SK-N-SH (cell line): Measurements from ENCODE around the gene DDX54. TPM values are rescaled to one million over a fixed set of nuclear protein-coding genes. Genes with fewer than 3 reads are reported as not detected.

ENCODE experiments used
- CTCF ChIA-PET: fragments of 300-600, 350-600 bp; formaldehyde crosslinking; extraction: SDS; loops from one replicate; lab custom pipeline; 2021; lab: Yijun Ruan, JAX
- POLR2A ChIA-PET: fragments of 350-600 bp; sonication (Branson Sonifier 250); formaldehyde crosslinking; extraction: SDS; loops from one replicate; lab custom pipeline; 2020; ENCODE audit warnings: antibody characterized with exemption, inconsistent platforms; lab: Yijun Ruan, JAX
- DNase-seq: peaks from one replicate; pipeline ENCODE4 v3.0.0; 2012
- H2AFZ ChIP-seq: fragments of 200-600 bp; sonication (generic); 2 replicates; pipeline ENCODE4 v1.8.1; 2016; ENCODE audit warnings: antibody characterized with exemption, mild to moderate bottlenecking, low read depth
- H3F3A ChIP-seq: fragments of 200-600 bp; sonication (generic); replicated peaks from 2 replicates; pipeline ENCODE3; 2016; ENCODE audit warnings: antibody characterized with exemption, mild to moderate bottlenecking; ENCODE audit not compliant: insufficient read depth
- H3K27ac ChIP-seq, 2 experiments: fragments of 200-500 bp in 1 of 2; fragments of 200-600 bp in 1 of 2; sonication (Bioruptor generic) in 1 of 2; sonication (generic), shearing (Covaris generic) in 1 of 2; 2 replicates each; pipeline versions ENCODE4 v1.5.1 to v1.6.1; 2014 to 2016; ENCODE audit warnings: low read depth in 2 of 2, inconsistent platforms in 1 of 2, low read length in 1 of 2, mild to moderate bottlenecking in 1 of 2, mixed read lengths in 1 of 2
- H3K27me3 ChIP-seq: fragments of 200-600 bp; sonication (generic), shearing (Covaris generic); 2 replicates; pipeline ENCODE4 v1.6.1; 2016; ENCODE audit warnings: mixed run types; ENCODE audit not compliant: insufficient read depth
- H3K36me3 ChIP-seq, 2 experiments: fragments of 200-500 bp in 1 of 2; fragments of 200-600 bp in 1 of 2; sonication (Bioruptor generic) in 1 of 2; sonication (generic) in 1 of 2; replicated peaks in 1 of 2; 2 replicates each; pipeline versions ENCODE3 to v1.5.1; 2014 to 2016; ENCODE audit warnings: low read length in 1 of 2, mild to moderate bottlenecking in 1 of 2; ENCODE audit not compliant: insufficient read depth in 2 of 2, control insufficient read depth in 1 of 2
- H3K4me1 ChIP-seq, 2 experiments: fragments of 200-500 bp in 1 of 2; fragments of 200-600 bp in 1 of 2; sonication (Bioruptor generic) in 1 of 2; sonication (generic), shearing (Covaris generic) in 1 of 2; 2 replicates each; pipeline versions ENCODE4 v1.5.1 to v1.6.1; 2014 to 2016; ENCODE audit warnings: low read depth in 1 of 2, low read length in 1 of 2, mixed run types in 1 of 2; ENCODE audit not compliant: insufficient read depth in 2 of 2, control insufficient read depth in 1 of 2
- H3K4me2 ChIP-seq: fragments of 200-600 bp; sonication (generic), shearing (Covaris generic); 2 replicates; pipeline ENCODE4 v1.6.1; 2017; ENCODE audit warnings: mixed run types
- H3K4me3 ChIP-seq, 2 experiments: fragments of 200-500 bp in 1 of 2; fragments of 200-600 bp in 1 of 2; sonication (Bioruptor generic) in 1 of 2; sonication (generic), shearing (Covaris generic) in 1 of 2; 2 replicates each; pipeline versions ENCODE4 v1.5.1 to v1.8.1; 2014 to 2016; ENCODE audit warnings: low read depth in 2 of 2, inconsistent platforms in 1 of 2, low read length in 1 of 2, mild to moderate bottlenecking in 1 of 2, mixed read lengths in 1 of 2, moderate library complexity in 1 of 2
- H3K79me2 ChIP-seq: fragments of 200-600 bp; sonication (generic); 2 replicates; pipeline ENCODE4 v1.8.1; 2017; ENCODE audit warnings: mild to moderate bottlenecking; ENCODE audit not compliant: insufficient read depth
- H3K9ac ChIP-seq: fragments of 200-600 bp; sonication (generic); 2 replicates; pipeline ENCODE4 v1.6.1; 2017; ENCODE audit warnings: mixed run types
- H3K9me2 ChIP-seq: fragments of 200-600 bp; sonication (generic); 2 replicates; pipeline ENCODE4 v1.6.1; 2017; ENCODE audit warnings: mixed run types
- H3K9me3 ChIP-seq: fragments of 200-600 bp; sonication (generic); 2 replicates; pipeline ENCODE4 v1.6.1; 2017; ENCODE audit warnings: mixed run types, mild to moderate bottlenecking, moderate library complexity
- H4K20me1 ChIP-seq: fragments of 200-600 bp; sonication (generic); 2 replicates; pipeline ENCODE4 v1.6.1; 2017; ENCODE audit warnings: mild to moderate bottlenecking, mixed run types; ENCODE audit not compliant: insufficient read depth
- MXI1 ChIP-seq: IDR thresholded peaks from 2 replicates; pipeline ENCODE4 v1.6.1; 2012; ENCODE audit warnings: mild to moderate bottlenecking, low read depth, low read length, improper control_type of control experiment
- POLR2AphosphoS5 ChIP-seq: IDR thresholded peaks from 2 replicates; pipeline ENCODE4 v1.6.1; 2012; ENCODE audit warnings: low read depth, low read length
- USF1 ChIP-seq: IDR thresholded peaks from 2 replicates; pipeline ENCODE4 v1.4.0; 2012; ENCODE audit warnings: low read depth, borderline replicate concordance
- WGBS: methylation state at CpG from one replicate; pipeline ENCODE4 v1.1.6; 2017; ENCODE audit warnings: low lambda C conversion rate; 5-methylcytosine and 5-hydroxymethylcytosine counted together
- polyA plus RNA-seq, 3 experiments: library from polyadenylated mRNA; depleted of rRNA; stranded (reverse); fragments of >200 nt; gene quantifications; 2 replicates each; pipeline ENCODE4 v1.2.3, GENCODE V29; 2012
- TF ChIP-seq, protein P1 (sequence below): fragments of 200-600 bp; sonication (generic); IDR thresholded peaks from 2 replicates; pipeline ENCODE4 v1.6.1; 2017; ENCODE audit warnings: antibody characterized with exemption, mild to moderate bottlenecking, moderate library complexity
- TF ChIP-seq, protein P2 (sequence below): fragments of 150-350 bp; IDR thresholded peaks from 2 replicates; pipeline ENCODE4 v1.6.1; 2016; ENCODE audit warnings: mild to moderate bottlenecking, low read depth, low read length
- TF ChIP-seq, protein P3 (sequence below): IDR thresholded peaks from 2 replicates; pipeline ENCODE4 v1.6.1; 2012; ENCODE audit warnings: mild to moderate bottlenecking, low read depth, low read length, moderate library complexity

Gene DDX54
- polyA plus RNA-seq, 1 of the 3 experiments (the other 2 are of a cell fraction) = 69.9 TPM

DNA sequence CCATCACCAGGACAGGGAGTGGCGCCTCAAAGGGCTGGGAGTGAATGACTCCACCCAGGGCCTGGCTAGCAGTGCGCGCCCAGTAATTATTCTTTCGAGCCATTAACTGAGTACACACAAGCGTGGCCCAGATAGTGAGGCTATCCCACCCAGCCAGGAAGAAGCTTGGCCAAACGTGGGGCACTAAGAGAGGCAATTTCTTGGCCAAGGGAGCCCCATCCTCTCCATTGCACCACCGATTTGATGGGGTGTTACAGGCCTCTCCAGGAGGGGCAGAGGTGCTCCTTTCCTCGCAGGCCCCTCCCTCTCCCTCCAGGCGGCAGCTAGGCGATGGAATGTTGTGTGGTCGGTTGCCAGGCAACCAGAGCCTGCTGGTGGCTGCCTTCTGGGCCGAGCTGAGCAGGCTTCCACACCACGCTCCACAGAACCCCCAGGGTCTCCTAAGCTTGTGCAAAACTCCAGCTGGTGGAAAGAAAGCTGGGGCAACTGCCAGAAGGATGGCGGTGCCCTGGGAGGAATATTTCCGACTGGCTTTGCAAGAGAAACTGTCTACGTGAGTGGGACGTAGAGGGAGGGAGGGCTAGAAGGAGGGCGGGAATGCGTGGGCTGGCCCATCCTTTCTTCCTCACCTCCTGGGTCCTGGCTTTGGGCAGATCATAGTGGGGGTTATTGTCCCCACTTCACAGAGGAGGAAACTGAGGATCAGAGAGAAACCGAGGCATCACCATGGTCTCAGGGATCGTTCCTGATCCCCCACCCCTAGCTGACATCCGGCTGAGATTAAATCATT is 35.7 kb downstream of the DDX54 start, which contains the start of gene CFAP73:
TSS of gene CFAP73 (plus strand) at position 364 of the 790 bp plus-strand sequence. CDS start at position 498, 134 bp downstream.
- Histone ChIP-seq H3K9ac (no peak within 1 kb of the TSS), H4K20me1 (no peaks in the 10 kb centered on the region), H3K27me3 (peaks cover 21% of the 10 kb centered on the region), H3K79me2 (no peaks in the 10 kb centered on the region), H3K4me1 (peaks cover 5 to 10% of the 10 kb centered on the region in 2 experiments; a peak in 2 of 4 replicates), H3K9me3 (0 out of 2 replicates have a peak, but pooled peaks cover 5% of the 10 kb centered on the region), H3K27ac (no peak within 1 kb of the TSS), H3K9me2 (no peaks in the 10 kb centered on the region), H3K36me3 (no peaks in the 10 kb centered on the region), H3F3A (peaks cover 5% of the 10 kb centered on the region), H2AFZ (no peak within 1 kb of the TSS), H3K4me2 (peak within 1 kb of the TSS; percentile 65; the same call in 1 of the 2 replicates), H3K4me3 (no peak within 1 kb of the TSS)
- TF ChIP-seq POLR2AphosphoS5 = no peak
- TF ChIP-seq, protein P1, sequence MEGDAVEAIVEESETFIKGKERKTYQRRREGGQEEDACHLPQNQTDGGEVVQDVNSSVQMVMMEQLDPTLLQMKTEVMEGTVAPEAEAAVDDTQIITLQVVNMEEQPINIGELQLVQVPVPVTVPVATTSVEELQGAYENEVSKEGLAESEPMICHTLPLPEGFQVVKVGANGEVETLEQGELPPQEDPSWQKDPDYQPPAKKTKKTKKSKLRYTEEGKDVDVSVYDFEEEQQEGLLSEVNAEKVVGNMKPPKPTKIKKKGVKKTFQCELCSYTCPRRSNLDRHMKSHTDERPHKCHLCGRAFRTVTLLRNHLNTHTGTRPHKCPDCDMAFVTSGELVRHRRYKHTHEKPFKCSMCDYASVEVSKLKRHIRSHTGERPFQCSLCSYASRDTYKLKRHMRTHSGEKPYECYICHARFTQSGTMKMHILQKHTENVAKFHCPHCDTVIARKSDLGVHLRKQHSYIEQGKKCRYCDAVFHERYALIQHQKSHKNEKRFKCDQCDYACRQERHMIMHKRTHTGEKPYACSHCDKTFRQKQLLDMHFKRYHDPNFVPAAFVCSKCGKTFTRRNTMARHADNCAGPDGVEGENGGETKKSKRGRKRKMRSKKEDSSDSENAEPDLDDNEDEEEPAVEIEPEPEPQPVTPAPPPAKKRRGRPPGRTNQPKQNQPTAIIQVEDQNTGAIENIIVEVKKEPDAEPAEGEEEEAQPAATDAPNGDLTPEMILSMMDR = 0 out of 2 replicates have a peak, but pooled peaks have one; percentile 14
- TF ChIP-seq, protein P2, sequence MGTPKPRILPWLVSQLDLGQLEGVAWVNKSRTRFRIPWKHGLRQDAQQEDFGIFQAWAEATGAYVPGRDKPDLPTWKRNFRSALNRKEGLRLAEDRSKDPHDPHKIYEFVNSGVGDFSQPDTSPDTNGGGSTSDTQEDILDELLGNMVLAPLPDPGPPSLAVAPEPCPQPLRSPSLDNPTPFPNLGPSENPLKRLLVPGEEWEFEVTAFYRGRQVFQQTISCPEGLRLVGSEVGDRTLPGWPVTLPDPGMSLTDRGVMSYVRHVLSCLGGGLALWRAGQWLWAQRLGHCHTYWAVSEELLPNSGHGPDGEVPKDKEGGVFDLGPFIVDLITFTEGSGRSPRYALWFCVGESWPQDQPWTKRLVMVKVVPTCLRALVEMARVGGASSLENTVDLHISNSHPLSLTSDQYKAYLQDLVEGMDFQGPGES = no peak
- peak; percentile 27; the same call in 1 of the 2 replicates for TF ChIP-seq MXI1
- TF ChIP-seq, protein P3, sequence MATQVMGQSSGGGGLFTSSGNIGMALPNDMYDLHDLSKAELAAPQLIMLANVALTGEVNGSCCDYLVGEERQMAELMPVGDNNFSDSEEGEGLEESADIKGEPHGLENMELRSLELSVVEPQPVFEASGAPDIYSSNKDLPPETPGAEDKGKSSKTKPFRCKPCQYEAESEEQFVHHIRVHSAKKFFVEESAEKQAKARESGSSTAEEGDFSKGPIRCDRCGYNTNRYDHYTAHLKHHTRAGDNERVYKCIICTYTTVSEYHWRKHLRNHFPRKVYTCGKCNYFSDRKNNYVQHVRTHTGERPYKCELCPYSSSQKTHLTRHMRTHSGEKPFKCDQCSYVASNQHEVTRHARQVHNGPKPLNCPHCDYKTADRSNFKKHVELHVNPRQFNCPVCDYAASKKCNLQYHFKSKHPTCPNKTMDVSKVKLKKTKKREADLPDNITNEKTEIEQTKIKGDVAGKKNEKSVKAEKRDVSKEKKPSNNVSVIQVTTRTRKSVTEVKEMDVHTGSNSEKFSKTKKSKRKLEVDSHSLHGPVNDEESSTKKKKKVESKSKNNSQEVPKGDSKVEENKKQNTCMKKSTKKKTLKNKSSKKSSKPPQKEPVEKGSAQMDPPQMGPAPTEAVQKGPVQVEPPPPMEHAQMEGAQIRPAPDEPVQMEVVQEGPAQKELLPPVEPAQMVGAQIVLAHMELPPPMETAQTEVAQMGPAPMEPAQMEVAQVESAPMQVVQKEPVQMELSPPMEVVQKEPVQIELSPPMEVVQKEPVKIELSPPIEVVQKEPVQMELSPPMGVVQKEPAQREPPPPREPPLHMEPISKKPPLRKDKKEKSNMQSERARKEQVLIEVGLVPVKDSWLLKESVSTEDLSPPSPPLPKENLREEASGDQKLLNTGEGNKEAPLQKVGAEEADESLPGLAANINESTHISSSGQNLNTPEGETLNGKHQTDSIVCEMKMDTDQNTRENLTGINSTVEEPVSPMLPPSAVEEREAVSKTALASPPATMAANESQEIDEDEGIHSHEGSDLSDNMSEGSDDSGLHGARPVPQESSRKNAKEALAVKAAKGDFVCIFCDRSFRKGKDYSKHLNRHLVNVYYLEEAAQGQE = no peak
- no peak for TF ChIP-seq USF1
- 46% methylated on average over 19 of the region's 22 CpGs for WGBS
- ChIA-PET POLR2A (interaction anchor here (1.3 kb wide), 1 partner anchor 12 kb away, joined by 3 read pairs; no protein-coding TSS in a partner anchor), CTCF (interaction anchor here (1.4 to 7.6 kb wide), 4 partner anchors 14 to 101 kb away, joined by 3 to 49 read pairs (median 12); partner anchors contain the start of gene RASAL1)
- peak; percentile 88 for DNase-seq
